Spleen (tissue), 11 donors: ENCODE results near the gene BRD4. TPM values are rescaled to one million over a fixed set of nuclear protein-coding genes. Genes with fewer than 3 reads are reported as not detected.

Experiments used
- DNase-seq: peaks from one replicate; pipeline ENCODE4 v3.0.0-alpha.2; 2020
- H3K27ac ChIP-seq, 8 donors: fragments of 200-600 bp; sonication (generic) in 7 of 8; 1 replicate in 4 of 8; 2 replicates in 4 of 8; pipeline versions ENCODE4 v1.5.0 to v1.8.0; 2016 to 2021; ENCODE audit warnings: inconsistent platforms in 4 of 8, mild to moderate bottlenecking in 4 of 8, moderate library complexity in 1 of 8
- H3K27me3 ChIP-seq, 7 donors: fragments of 200-600 bp; sonication (generic) in 6 of 7; replicated peaks in 1 of 7; 1 replicate in 4 of 7; 2 replicates in 3 of 7; pipeline versions ENCODE4 v1.5.0 to v1.8.0; 2016 to 2021; ENCODE audit warnings: inconsistent platforms in 3 of 7, mild to moderate bottlenecking in 1 of 7
- H3K36me3 ChIP-seq, 6 donors: fragments of 200-600 bp; sonication (generic) in 5 of 6; 1 replicate in 4 of 6; 2 replicates in 2 of 6; pipeline versions ENCODE4 v1.5.0 to v1.8.0; 2016 to 2021; ENCODE audit warnings: inconsistent platforms in 2 of 6
- H3K4me1 ChIP-seq, 6 donors: fragments of 200-600 bp; sonication (generic) in 5 of 6; 1 replicate in 3 of 6; 2 replicates in 3 of 6; pipeline versions ENCODE4 v1.5.0 to v1.8.0; 2016 to 2021; ENCODE audit warnings: inconsistent platforms in 3 of 6
- H3K4me3 ChIP-seq, 8 donors: fragments of 200-600 bp; sonication (generic) in 7 of 8; 1 replicate in 4 of 8; 2 replicates in 4 of 8; pipeline versions ENCODE4 v1.5.0 to v1.8.0; 2016 to 2021; ENCODE audit warnings: inconsistent platforms in 4 of 8, mild to moderate bottlenecking in 4 of 8, moderate library complexity in 2 of 8
- H3K9me3 ChIP-seq, 8 donors: fragments of 200-600 bp; sonication (generic) in 7 of 8; 1 replicate in 4 of 8; 2 replicates in 4 of 8; pipeline versions ENCODE4 v1.5.0 to v1.8.0; 2016 to 2021; ENCODE audit warnings: inconsistent platforms in 4 of 8
- CTCF ChIP-seq, 11 experiments: fragments of 200-600 bp in 7 of 11; fragments of 450-650 bp in 4 of 11; sonication (generic) in 4 of 11; IDR thresholded peaks in 8 of 11; conservative IDR thresholded peaks in 3 of 11; 1 replicate in 7 of 11; 2 replicates in 4 of 11; pipeline versions ENCODE4 v1.4.0 to v1.8.0; 2016 to 2021; ENCODE audit warnings: antibody characterized with exemption in 11 of 11, inconsistent platforms in 4 of 11, mild to moderate bottlenecking in 1 of 11
- POLR2A ChIP-seq, 3 donors: fragments of 450-650 bp; IDR thresholded peaks; one replicate each; pipeline ENCODE4 v1.5.1; 2017; ENCODE audit warnings: antibody characterized with exemption in 3 of 3, mild to moderate bottlenecking in 1 of 3
- POLR2AphosphoS5 ChIP-seq, 3 donors: sonication (generic); formaldehyde crosslinking; IDR thresholded peaks; one replicate each; pipeline ENCODE4 v1.5.1; 2017; ENCODE audit warnings: antibody characterized with exemption in 3 of 3
- WGBS, 5 donors: extraction: QIAGEN DNeasy Blood & Tissue Kit in 3 of 5; methylation state at CpG; one replicate each; pipeline versions ENCODE4 v1.1.5 to v1.1.7; 2013 to 2018; 5-methylcytosine and 5-hydroxymethylcytosine counted together
- intact Hi-C: fragments of 100-400 bp; cut with DNase I; formaldehyde crosslinking; loops from one replicate; pipeline ENCODE4 v1.15.0; 2023; ENCODE audit warnings: low total_unique reads
- polyA plus RNA-seq, 3 donors: library from polyadenylated mRNA; stranded (reverse); fragments of 200-250 nt; gene quantifications; one replicate each; pipeline ENCODE4 v1.2.1, GENCODE V29; 2013
- total RNA-seq, 7 donors: library from RNA; depleted of rRNA in 3 of 7; stranded (reverse); fragments of >200 nt in 3 of 7; fragmentation: NEBNext Ultra II Directional in 4 of 7; extraction: Animal tissue kit (Norgen Biotek cat#: 25700) in 4 of 7; gene quantifications; one replicate each; pipeline versions ENCODE4 v1.1.0 to v1.2.1, GENCODE V29; 2016 to 2021
- donor health status: healthy with polysubstance abuse.
- donor health status: DM: no; HTN: no; CAD: no; lungs with moderate emphysema.
- donor health status: DM: no; HTN: no; CAD: no.
- donor health status: Bipolar disorder and iron deficiency.
- donor health status: healthy.
- donor health status: DM: no; HTN: no; CAD: no.
- donor health status: DM: yes; HTN: yes; CAD: no.

The BRD4 gene
- total and polyA plus RNA-seq, 10 donors, result 10.3 to 146 (median 68.0) TPM

GRCh38 chr19:15269806-15270205, 62.5 kb downstream of the BRD4 start:
- Histone ChIP-seq H3K4me1 (peaks cover 12 to 100% (median 62%) of the 10 kb centered on the region in 6 donors), H3K9me3 (no peaks in the 10 kb centered on the region)
- intact Hi-C loops, result loop anchor here (10.0 kb wide), 2 partner anchors 55 to 105 kb away; partner anchors contain the start of gene AKAP8

GRCh38 chr19:15268928-15269253, 63.4 kb downstream of the BRD4 start:
- TF ChIP-seq CTCF (IDR thresholded peaks at IDR 0.05 in 8 of 11, conservative IDR thresholded peaks at IDR 0.05 in 3 of 11) (no peak), POLR2AphosphoS5 (IDR thresholded peaks at IDR 0.05) (no peak), POLR2A (IDR thresholded peaks at IDR 0.05) (no peak)

More at GRCh38 chr19:15269806-15270205, 62.5 kb downstream of the BRD4 start:
- Histone ChIP-seq H3K27ac (no peak overlapping the region), H3K27me3 (no peaks in the 10 kb centered on the region), H3K36me3 (peaks cover 0 to 91% (median 76%) of the 10 kb centered on the region in 6 donors), H3K4me3 (no peak overlapping the region)
- WGBS, 5 donors, result 82 to 87% (median 87%) methylated on average over 6 of the region's 6 CpGs
- DNase-seq, result no peak
- TF ChIP-seq POLR2AphosphoS5 (IDR thresholded peaks at IDR 0.05), result no peak
- no peak for TF ChIP-seq POLR2A (IDR thresholded peaks at IDR 0.05)

GRCh38 chr19:15268192-15268927, 64.0 kb downstream of the BRD4 start:
- no peak for DNase-seq
- H3K9me3 ChIP-seq, result no peaks in the 10 kb centered on the region
- H3K36me3 ChIP-seq, result peaks cover 2 to 100% (median 91%) of the 10 kb centered on the region in 6 donors
- intact Hi-C loops, result loop anchor here (10.0 kb wide), 2 partner anchors 56 to 106 kb away; partner anchors contain the start of gene AKAP8
- H3K27ac ChIP-seq, result peak overlapping the region in 2 of 8 donors; percentile 4 to 68
- no peaks in the 10 kb centered on the region for H3K27me3 ChIP-seq
- no peak overlapping the region for H3K4me3 ChIP-seq
- 85 to 90% (median 89%) methylated on average over 12 of the region's 12 CpGs for WGBS, 5 donors
- TF ChIP-seq CTCF (IDR thresholded peaks at IDR 0.05 in 8 of 11, conservative IDR thresholded peaks at IDR 0.05 in 3 of 11) (no peak), POLR2AphosphoS5 (IDR thresholded peaks at IDR 0.05) (peak in 2 of 3 donors; percentile 12 to 40)
- peaks cover 18 to 100% (median 61%) of the 10 kb centered on the region in 6 donors for H3K4me1 ChIP-seq

More at GRCh38 chr19:15268928-15269253, 63.4 kb downstream of the BRD4 start:
- 74 to 93% (median 90%) methylated on average over 5 of the region's 5 CpGs for WGBS, 5 donors
- no peak for DNase-seq
- peaks cover under 1 to 95% (median 85%) of the 10 kb centered on the region in 6 donors for H3K36me3 ChIP-seq
- H3K4me1 ChIP-seq, result peaks cover 15 to 100% (median 62%) of the 10 kb centered on the region in 6 donors
- no peaks in the 10 kb centered on the region for H3K9me3 ChIP-seq
- intact Hi-C loops, result loop anchor here (10.0 kb wide), 2 partner anchors 56 to 106 kb away; partner anchors contain the start of gene AKAP8
- H3K27ac ChIP-seq, result no peak overlapping the region
- H3K4me3 ChIP-seq, result no peak overlapping the region
- H3K27me3 ChIP-seq, result no peaks in the 10 kb centered on the region

GRCh38 chr19:15266683-15267082, 65.7 kb downstream of the BRD4 start:
- H3K27me3 ChIP-seq, result no peaks in the 10 kb centered on the region
- no peaks in the 10 kb centered on the region for H3K9me3 ChIP-seq
- WGBS, 5 donors, result 94 to 100% (median 100%) methylated on average over 1 of the region's 1 CpG
- intact Hi-C loops, result loop anchor here (10.0 kb wide), 2 partner anchors 58 to 108 kb away; partner anchors contain the start of gene AKAP8
- TF ChIP-seq CTCF (IDR thresholded peaks at IDR 0.05 in 8 of 11, conservative IDR thresholded peaks at IDR 0.05 in 3 of 11) (no peak), POLR2AphosphoS5 (IDR thresholded peaks at IDR 0.05) (no peak), POLR2A (IDR thresholded peaks at IDR 0.05) (no peak)
- DNase-seq, result no peak
- no peak overlapping the region for H3K4me3 ChIP-seq
- peaks cover 2 to 100% (median 96%) of the 10 kb centered on the region in 6 donors for H3K36me3 ChIP-seq
- H3K27ac ChIP-seq, result peak overlapping the region in 6 of 8 donors; percentile 26 to 68 (median 60)
- H3K4me1 ChIP-seq, result peaks cover 18 to 89% (median 55%) of the 10 kb centered on the region in 6 donors
